Psoas muscle (tissue), 8 donors: Measurements from ENCODE around the gene WWOX. TPM values are rescaled to one million over a fixed set of nuclear protein-coding genes. Genes with fewer than 3 reads are reported as not detected.
A peak's percentile ranks its signal among the peaks of the same experiment; 100 is the strongest.

ENCODE experiments used
- ATAC-seq, 4 donors: fragments of 200-7000 bp; cut with Tn5 transposase; one replicate each; pipeline ENCODE4 v1.9.1; 2020; ENCODE audit warnings: moderate library complexity in 3 of 4, mild to moderate bottlenecking in 2 of 4
- DNase-seq, 2 donors: peaks; one replicate each; pipeline ENCODE4 v3.0.0-alpha.2; 2020
- H3K27ac ChIP-seq: fragments of 200-600 bp; one replicate; pipeline ENCODE4 v1.8.0; 2022
- H3K27me3 ChIP-seq, 3 donors: fragments of 200-600 bp in 1 of 3; one replicate each; pipeline versions ENCODE4 v1.6.1 to v1.8.0; 2013 to 2022; ENCODE audit warnings: low read length in 2 of 3, mild to moderate bottlenecking in 2 of 3, moderate library complexity in 1 of 3; ENCODE audit not compliant: insufficient read depth in 3 of 3
- H3K36me3 ChIP-seq, 2 donors: fragments of 200-600 bp in 1 of 2; one replicate each; pipeline versions ENCODE4 v1.6.1 to v1.8.0; 2013 to 2022; ENCODE audit warnings: low read depth in 1 of 2, mild to moderate bottlenecking in 1 of 2, moderate library complexity in 1 of 2; ENCODE audit not compliant: insufficient read depth in 1 of 2
- H3K4me1 ChIP-seq: fragments of 200-600 bp; one replicate; pipeline ENCODE4 v1.8.0; 2022
- H3K4me3 ChIP-seq: fragments of 200-600 bp; one replicate; pipeline ENCODE4 v1.8.0; 2022; ENCODE audit warnings: mild to moderate bottlenecking
- H3K9me3 ChIP-seq: fragments of 200-600 bp; one replicate; pipeline ENCODE4 v1.8.0; 2022
- CTCF ChIP-seq: fragments of 200-600 bp; IDR thresholded peaks from one replicate; pipeline ENCODE4 v1.8.0; 2022; ENCODE audit warnings: antibody characterized with exemption
- WGBS, 3 donors: extraction: QIAGEN DNeasy Blood & Tissue Kit; methylation state at CpG; one replicate each; pipeline versions ENCODE4 v1.1.6 to v1.1.7; 2013; 5-methylcytosine and 5-hydroxymethylcytosine counted together
- intact Hi-C, 2 donors: fragments of 100-400 bp; cut with DNase I; formaldehyde crosslinking; loops; one replicate each; pipeline versions ENCODE4 v1.11.0 to v1.14.2; 2022
- polyA plus RNA-seq, 3 donors: library from polyadenylated mRNA; stranded (reverse); fragments of 200-250 nt; gene quantifications; one replicate each; pipeline ENCODE4 v1.2.3, GENCODE V29; 2013
- total RNA-seq, 4 donors: library from RNA; stranded (reverse); fragmentation: NEBNext Ultra II Directional in 2 of 4; extraction: Animal tissue kit (Norgen Biotek cat#: 25700) in 2 of 4; gene quantifications; one replicate each; pipeline versions ENCODE4 v1.2.1 to v1.2.4, GENCODE V29; 2021 to 2023
- donor health status: healthy with polysubstance abuse.
- donor health status: DM: no; HTN: no; CAD: no; lungs with moderate emphysema.
- donor health status: Bipolar disorder and iron deficiency.
- donor health status: healthy.
- donor health status: DM: yes; HTN: yes; CAD: no.
- donor health status: DM: no; HTN: no; CAD: no.
- donor health status: DM: no; HTN: no; CAD: no.
- donor health status: DM: yes; HTN: yes; CAD: no.

WWOX gene
- total and polyA plus RNA-seq, 7 donors: 3.1 to 6.6 (median 5.0) TPM

- H3K27me3 ChIP-seq: no peaks in the 10 kb centered on the region
- WGBS, 3 donors: 59 to 79% (median 60%) methylated on average over 3 of the region's 3 CpGs
- no peak for ATAC-seq
- TF ChIP-seq CTCF: no peak
- no peak overlapping the region for H3K27ac ChIP-seq
- no peak for DNase-seq
- no peaks in the 10 kb centered on the region for H3K9me3 ChIP-seq
- H3K4me1 ChIP-seq: peaks cover 7% of the 10 kb centered on the region
- intact Hi-C loops: no loop called here
- H3K36me3 ChIP-seq: no peaks in the 10 kb centered on the region
- H3K4me3 ChIP-seq: no peak overlapping the region
Observed at GRCh38 chr16:78659668-78660217, 560.3 kb downstream of the WWOX start.

- Histone ChIP-seq H3K4me1 (peaks cover 7% of the 10 kb centered on the region), H3K27ac (peak overlapping the region; percentile 13)
- intact Hi-C loops: no loop called here
Observed at GRCh38 chr16:78660795-78661194, 561.3 kb downstream of the WWOX start.

DNA sequence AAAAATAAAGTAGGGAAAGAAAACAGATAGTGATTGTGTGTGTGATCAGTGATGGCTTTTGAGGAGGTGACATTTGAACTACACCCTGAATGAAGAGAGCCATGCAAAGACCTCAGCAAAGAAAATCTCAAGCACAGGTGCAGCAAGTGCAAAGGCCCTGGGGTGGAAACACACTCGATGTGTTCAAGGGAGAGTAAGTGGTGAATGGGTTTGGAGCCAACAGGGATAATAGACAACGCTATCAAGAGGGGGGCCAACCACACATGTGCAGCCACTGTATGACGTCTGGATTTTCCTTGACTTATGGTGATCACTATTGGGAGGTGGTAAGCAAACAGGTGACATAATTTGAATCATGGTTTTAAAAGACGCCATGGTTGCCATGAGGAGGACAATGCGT lies 564.2 kb downstream of the WWOX start:
- Histone ChIP-seq H3K4me1 (peaks cover 7% of the 10 kb centered on the region), H3K4me3 (no peak overlapping the region), H3K27ac (no peak overlapping the region), H3K9me3 (no peaks in the 10 kb centered on the region), H3K27me3 (no peaks in the 10 kb centered on the region), H3K36me3 (no peaks in the 10 kb centered on the region)
- intact Hi-C loops: no loop called here
- TF ChIP-seq CTCF: no peak
- DNase-seq: no peak
- 98% methylated on average over 5 of the region's 5 CpGs for WGBS, 3 donors
- ATAC-seq: no peak

More at GRCh38 chr16:78660795-78661194, 561.3 kb downstream of the WWOX start:
- 28 to 56% (median 29%) methylated on average over 1 of the region's 1 CpG for WGBS, 3 donors
- H3K9me3 ChIP-seq: no peaks in the 10 kb centered on the region
- TF ChIP-seq CTCF: no peak
- no peaks in the 10 kb centered on the region for H3K36me3 ChIP-seq
- no peak for DNase-seq
- ATAC-seq: peak; percentile 68 to 93 (median 88)
- no peaks in the 10 kb centered on the region for H3K27me3 ChIP-seq
- H3K4me3 ChIP-seq: no peak overlapping the region

- intact Hi-C loops: no loop called here
- Histone ChIP-seq H3K9me3 (no peaks in the 10 kb centered on the region), H3K27me3 (no peaks in the 10 kb centered on the region), H3K4me1 (peaks cover 4% of the 10 kb centered on the region), H3K36me3 (no peaks in the 10 kb centered on the region), H3K27ac (no peak overlapping the region), H3K4me3 (no peak overlapping the region)
- DNase-seq (no peak), ATAC-seq (no peak)
- no peak for TF ChIP-seq CTCF
- WGBS, 3 donors: 70 to 80% (median 76%) methylated on average over 19 of the region's 19 CpGs
Observed at GRCh38 chr16:78664811-78665772, 565.6 kb downstream of the WWOX start.
